Naive B cell (primary cell): Measurements from ENCODE around the gene SP9. TPM values are rescaled to one million over a fixed set of nuclear protein-coding genes. Genes with fewer than 3 reads are reported as not detected.

Experiments
- ATAC-seq, 2 donors: fragments of 150-1000 bp; cut with Tn5 transposase; 2 replicates each; pipeline ENCODE4 v1.10.0; 2021; ENCODE audit warnings: low read depth in 2 of 2, mild to moderate bottlenecking in 2 of 2, moderate library complexity in 2 of 2
- DNase-seq: peaks from one replicate; pipeline ENCODE4 v3.0.0; 2022
- H3K27ac Mint-ChIP-seq, 6 donors: one replicate each; pipeline ENCODE4 v1.8.0; 2020 to 2022; ENCODE audit warnings: mild to moderate bottlenecking in 6 of 6, mixed read lengths in 6 of 6, moderate library complexity in 5 of 6, inconsistent platforms in 2 of 6
- H3K27me3 Mint-ChIP-seq, 3 donors: one replicate each; pipeline ENCODE4 v1.8.0; 2021 to 2022; ENCODE audit warnings: mixed read lengths in 3 of 3, mild to moderate bottlenecking in 1 of 3
- H3K36me3 Mint-ChIP-seq, 2 donors: one replicate each; pipeline ENCODE4 v1.8.0; 2020 to 2022; ENCODE audit warnings: mixed read lengths in 2 of 2, inconsistent platforms in 1 of 2, mild to moderate bottlenecking in 1 of 2
- H3K4me1 Mint-ChIP-seq, 3 donors: one replicate each; pipeline ENCODE4 v1.8.0; 2020 to 2022; ENCODE audit warnings: mixed read lengths in 3 of 3, inconsistent platforms in 1 of 3, mild to moderate bottlenecking in 1 of 3, moderate library complexity in 1 of 3
- H3K4me3 Mint-ChIP-seq, 8 donors: one replicate each; pipeline ENCODE4 v1.8.0; 2020 to 2022; ENCODE audit warnings: mild to moderate bottlenecking in 8 of 8, mixed read lengths in 8 of 8, moderate library complexity in 8 of 8, inconsistent platforms in 2 of 8
- H3K9me3 Mint-ChIP-seq, 7 donors: one replicate each; pipeline ENCODE4 v1.8.0; 2020 to 2022; ENCODE audit warnings: mixed read lengths in 7 of 7, mild to moderate bottlenecking in 5 of 7, inconsistent platforms in 2 of 7, moderate library complexity in 1 of 7
- polyA plus RNA-seq, 6 donors: library from polyadenylated mRNA; unstranded; fragments of 300-500 nt; fragmentation: Illumina TruSeq; gene quantifications; one replicate each; pipeline ENCODE4 v1.2.3, GENCODE V29; 2021; ENCODE audit warnings: low read depth in 6 of 6

Gene SP9
- polyA plus RNA-seq, 6 donors from 2014 or later: not detected

DNA sequence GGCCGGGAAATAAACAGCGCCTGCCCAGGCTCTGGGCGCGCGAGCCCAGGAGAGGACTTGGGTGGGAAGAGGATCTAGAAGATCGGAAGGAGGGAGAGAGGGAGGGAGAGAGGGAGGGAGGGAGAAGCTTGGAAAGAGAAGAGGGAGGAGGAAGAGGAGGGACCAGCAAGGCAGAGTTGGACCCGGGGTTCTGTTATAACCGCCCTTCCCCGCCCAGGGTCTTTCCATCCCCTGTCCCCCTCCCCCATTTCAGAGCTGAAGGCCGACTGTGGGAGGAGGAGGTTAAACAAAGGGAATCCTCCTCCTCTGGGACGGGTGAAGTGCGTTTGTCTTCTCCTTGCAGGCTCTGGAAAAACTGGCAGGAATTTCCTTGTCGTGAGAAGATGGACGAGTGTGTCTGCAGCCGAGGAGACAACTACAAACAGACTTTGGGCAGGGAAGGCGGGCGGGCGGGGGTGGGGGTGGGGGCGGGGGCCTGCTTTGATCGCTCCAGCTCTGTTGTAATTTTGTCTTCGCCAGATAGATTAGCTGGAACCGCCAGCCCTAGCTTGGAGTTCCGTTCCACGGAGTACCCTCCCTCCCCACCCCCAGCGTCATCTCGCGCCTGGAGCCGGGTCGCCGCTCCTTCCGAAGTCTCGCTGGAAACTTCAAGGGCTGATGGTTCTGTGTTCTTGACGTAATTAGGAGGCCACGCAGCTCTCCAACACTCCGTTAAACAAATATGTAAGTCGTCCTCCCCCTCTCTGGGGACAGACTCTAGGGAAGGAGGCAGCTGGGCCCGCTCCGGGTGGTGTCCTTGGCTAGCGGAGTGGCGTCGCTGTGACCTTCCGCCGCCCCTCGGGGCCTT is 6.4 kb upstream of the SP9 start:
- H3K9me3 Mint-ChIP-seq: peaks cover 0 to 21% (median 3%) of the 10 kb centered on the region in 7 donors
- ATAC-seq (peak in 1 of 2 donors; percentile 13), DNase-seq (no peak)
- peak overlapping the region in 6 of 8 donors; percentile 82 to 98 (median 95) for H3K4me3 Mint-ChIP-seq
- peaks cover 34 to 48% (median 35%) of the 10 kb centered on the region in 3 donors for H3K4me1 Mint-ChIP-seq
- peak overlapping the region in 4 of 6 donors; percentile 49 to 81 (median 70) for H3K27ac Mint-ChIP-seq
- peaks cover 0 to 7% of the 10 kb centered on the region in 2 donors for H3K36me3 Mint-ChIP-seq
- H3K27me3 Mint-ChIP-seq: peaks cover 80 to 89% (median 84%) of the 10 kb centered on the region in 3 donors

DNA sequence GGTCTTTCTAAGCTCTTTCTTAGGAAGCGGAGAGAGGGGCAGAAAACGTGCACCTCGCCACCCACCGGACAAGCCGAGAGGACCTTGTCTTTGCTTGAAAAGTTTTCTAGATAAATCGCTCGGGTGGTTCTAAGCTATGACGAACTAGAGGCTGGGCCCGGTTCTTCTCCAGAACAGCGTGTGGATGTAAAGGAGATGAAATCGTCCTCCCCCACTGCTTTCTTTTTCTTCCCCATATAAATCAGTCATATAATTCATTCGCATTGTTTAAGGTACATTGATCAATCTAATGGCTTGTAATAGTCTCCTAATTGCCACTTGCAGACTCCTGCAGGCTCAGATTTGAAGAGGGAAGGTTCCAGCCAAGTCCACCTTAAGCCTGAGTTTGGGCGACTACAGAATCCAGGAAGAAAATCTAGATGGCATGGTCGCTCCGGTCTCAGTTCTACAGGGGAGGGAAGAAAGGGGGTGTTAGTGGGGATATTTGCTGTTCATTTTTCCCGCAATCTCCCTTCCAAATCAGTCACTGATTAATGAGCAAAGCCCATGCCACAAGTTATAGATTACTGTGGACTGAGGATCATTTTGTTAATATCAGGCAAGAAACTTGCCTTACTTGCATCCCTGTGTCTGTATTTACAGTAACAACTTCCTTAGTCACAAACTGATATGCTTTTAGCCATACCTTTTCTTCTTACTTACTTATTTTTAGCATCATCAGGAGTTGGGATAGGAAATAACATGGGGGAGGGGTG is 5.6 kb upstream of the SP9 start:
- Mint-ChIP-seq H3K27ac (peak overlapping the region in 3 of 6 donors; percentile 49 to 81 (median 54)), H3K27me3 (peaks cover 80 to 92% (median 82%) of the 10 kb centered on the region in 3 donors), H3K36me3 (peaks cover 0 to 7% of the 10 kb centered on the region in 2 donors), H3K9me3 (peaks cover 0 to 21% (median 3%) of the 10 kb centered on the region in 7 donors), H3K4me3 (peak overlapping the region in 7 of 8 donors; percentile 44 to 73 (median 55)), H3K4me1 (peaks cover 34 to 56% (median 37%) of the 10 kb centered on the region in 3 donors)
- ATAC-seq (no peak), DNase-seq (no peak)

DNA sequence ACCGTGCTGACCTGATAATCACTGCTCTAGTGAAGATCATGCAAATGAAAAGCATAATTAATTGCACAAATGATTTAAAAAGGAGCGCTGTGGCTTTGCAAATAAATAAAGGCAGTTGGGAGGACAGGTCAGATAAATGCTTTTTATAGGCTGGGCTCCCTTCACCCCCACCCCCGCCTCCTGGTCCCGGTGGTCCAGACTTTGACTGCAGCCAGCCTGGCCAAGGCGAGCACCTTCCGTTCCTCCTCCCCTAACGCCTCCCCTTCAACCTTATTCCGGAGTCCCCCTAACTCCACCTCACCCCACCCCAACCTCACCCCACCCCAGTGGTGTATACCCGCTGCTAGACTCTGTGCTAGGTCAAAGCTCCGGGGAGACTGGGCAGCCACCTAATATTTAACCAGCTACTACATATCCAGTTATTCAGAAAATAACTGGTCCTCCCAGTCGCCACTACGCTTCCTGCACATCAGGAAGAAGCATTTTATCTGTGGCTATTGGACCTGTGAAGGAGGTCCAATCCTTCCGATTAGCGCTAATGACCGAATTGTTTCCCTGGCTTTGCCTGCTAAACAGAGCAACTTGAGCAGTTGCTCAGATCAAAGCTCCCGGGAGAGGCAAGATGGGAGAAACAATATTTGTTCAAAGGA is 3.7 kb upstream of the SP9 start:
- DNase-seq (no peak), ATAC-seq (no peak)
- peak overlapping the region in 3 of 8 donors; percentile 15 to 55 (median 16) for H3K4me3 Mint-ChIP-seq
- H3K4me1 Mint-ChIP-seq: peaks cover 34 to 57% (median 35%) of the 10 kb centered on the region in 3 donors
- H3K36me3 Mint-ChIP-seq: no peaks in the 10 kb centered on the region
- peaks cover 0 to 26% (median 3%) of the 10 kb centered on the region in 7 donors for H3K9me3 Mint-ChIP-seq
- peak overlapping the region in 3 of 6 donors; percentile 57 to 95 (median 74) for H3K27ac Mint-ChIP-seq
- H3K27me3 Mint-ChIP-seq: peaks cover 66 to 88% (median 76%) of the 10 kb centered on the region in 3 donors

DNA sequence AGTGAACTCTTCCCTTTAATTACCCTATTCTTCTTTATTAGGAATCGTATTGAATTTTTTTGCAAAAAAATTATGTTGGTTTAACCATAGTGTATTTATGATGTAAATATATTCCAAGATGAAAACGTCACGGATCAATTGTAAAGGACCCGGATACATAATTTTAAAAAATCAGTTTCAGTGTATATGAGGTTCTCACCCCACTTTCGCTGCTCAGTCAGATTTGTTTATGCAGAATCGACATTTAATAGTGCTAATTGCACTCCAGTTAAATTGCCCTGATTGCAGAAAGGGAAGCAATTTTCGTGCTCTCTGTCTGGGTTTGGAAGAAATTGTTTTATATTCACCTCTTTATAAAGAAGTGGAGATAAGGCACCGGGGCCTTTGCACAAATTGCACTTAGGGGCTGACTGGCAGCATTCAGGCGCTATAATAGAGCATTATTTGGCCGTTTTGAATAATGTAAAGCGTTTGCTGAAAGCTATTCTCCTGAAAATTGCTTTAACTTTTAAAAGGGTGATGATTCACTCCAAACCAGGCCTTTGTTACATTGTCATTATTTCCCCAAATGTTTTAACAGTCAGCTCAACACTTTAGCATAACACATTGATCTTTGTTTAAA is 3.0 kb upstream of the SP9 start:
- Mint-ChIP-seq H3K4me3 (peak overlapping the region in 2 of 8 donors; percentile 15 to 38), H3K27ac (peak overlapping the region in 4 of 6 donors; percentile 53 to 96 (median 92)), H3K4me1 (peaks cover 32 to 53% (median 32%) of the 10 kb centered on the region in 3 donors), H3K36me3 (no peaks in the 10 kb centered on the region), H3K9me3 (peaks cover 0 to 26% (median 3%) of the 10 kb centered on the region in 7 donors), H3K27me3 (peaks cover 63 to 82% (median 77%) of the 10 kb centered on the region in 3 donors)
- DNase-seq (no peak), ATAC-seq (no peak)

DNA sequence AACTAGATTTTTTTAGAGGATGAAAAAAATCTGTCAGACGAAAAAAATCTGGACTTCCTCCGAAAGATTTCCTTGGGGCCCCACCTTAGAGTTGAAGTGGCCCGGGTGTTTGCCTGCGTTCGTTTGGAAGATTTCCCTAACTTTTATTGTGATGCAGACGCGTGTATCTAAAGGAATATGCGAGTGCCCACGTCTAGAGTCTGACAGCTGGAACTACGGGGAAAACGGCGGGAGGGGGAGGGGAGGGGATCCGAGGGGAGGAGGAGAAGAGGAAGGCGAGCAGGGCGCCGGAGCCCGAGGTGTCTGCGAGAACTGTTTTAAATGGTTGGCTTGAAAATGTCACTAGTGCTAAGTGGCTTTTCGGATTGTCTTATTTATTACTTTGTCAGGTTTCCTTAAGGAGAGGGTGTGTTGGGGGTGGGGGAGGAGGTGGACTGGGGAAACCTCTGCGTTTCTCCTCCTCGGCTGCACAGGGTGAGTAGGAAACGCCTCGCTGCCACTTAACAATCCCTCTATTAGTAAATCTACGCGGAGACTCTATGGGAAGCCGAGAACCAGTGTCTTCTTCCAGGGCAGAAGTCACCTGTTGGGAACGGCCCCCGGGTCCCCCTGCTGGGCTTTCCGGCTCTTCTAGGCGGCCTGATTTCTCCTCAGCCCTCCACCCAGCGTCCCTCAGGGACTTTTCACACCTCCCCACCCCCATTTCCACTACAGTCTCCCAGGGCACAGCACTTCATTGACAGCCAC is 2.4 kb upstream of the SP9 start:
- Mint-ChIP-seq H3K4me3 (peak overlapping the region in 6 of 8 donors; percentile 42 to 77 (median 62)), H3K27me3 (peaks cover 57 to 77% (median 75%) of the 10 kb centered on the region in 3 donors), H3K27ac (peak overlapping the region in 4 of 6 donors; percentile 53 to 96 (median 92)), H3K36me3 (no peaks in the 10 kb centered on the region), H3K4me1 (peaks cover 25 to 46% (median 26%) of the 10 kb centered on the region in 3 donors), H3K9me3 (peaks cover 0 to 26% (median 3%) of the 10 kb centered on the region in 7 donors)
- ATAC-seq (no peak), DNase-seq (no peak)

DNA sequence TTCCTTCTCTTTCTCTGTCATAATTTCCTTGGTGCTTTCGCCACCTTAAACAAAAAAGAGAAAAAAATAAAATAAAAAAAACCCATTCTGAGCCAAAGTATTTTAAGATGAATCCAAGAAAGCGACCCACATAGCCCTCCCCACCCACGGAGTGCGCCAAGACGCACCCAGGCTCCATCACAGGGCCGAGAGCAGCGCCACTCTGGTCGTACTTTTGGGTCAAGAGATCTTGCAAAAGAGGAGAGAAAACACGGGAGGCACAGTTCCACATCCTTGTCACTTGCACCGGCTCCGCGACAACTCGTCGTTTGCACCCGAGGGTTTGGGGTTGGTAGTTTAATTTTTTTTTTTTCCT is 1.8 kb upstream of the SP9 start:
- no peaks in the 10 kb centered on the region for H3K36me3 Mint-ChIP-seq
- ATAC-seq: no peak
- peaks cover 25 to 43% (median 25%) of the 10 kb centered on the region in 3 donors for H3K4me1 Mint-ChIP-seq
- no peak for DNase-seq
- H3K9me3 Mint-ChIP-seq: peaks cover 0 to 28% (median 3%) of the 10 kb centered on the region in 7 donors
- peak overlapping the region in 7 of 8 donors; percentile 17 to 79 (median 62) for H3K4me3 Mint-ChIP-seq
- peak overlapping the region in 4 of 6 donors; percentile 53 to 96 (median 92) for H3K27ac Mint-ChIP-seq
- peaks cover 57 to 77% (median 74%) of the 10 kb centered on the region in 3 donors for H3K27me3 Mint-ChIP-seq

DNA sequence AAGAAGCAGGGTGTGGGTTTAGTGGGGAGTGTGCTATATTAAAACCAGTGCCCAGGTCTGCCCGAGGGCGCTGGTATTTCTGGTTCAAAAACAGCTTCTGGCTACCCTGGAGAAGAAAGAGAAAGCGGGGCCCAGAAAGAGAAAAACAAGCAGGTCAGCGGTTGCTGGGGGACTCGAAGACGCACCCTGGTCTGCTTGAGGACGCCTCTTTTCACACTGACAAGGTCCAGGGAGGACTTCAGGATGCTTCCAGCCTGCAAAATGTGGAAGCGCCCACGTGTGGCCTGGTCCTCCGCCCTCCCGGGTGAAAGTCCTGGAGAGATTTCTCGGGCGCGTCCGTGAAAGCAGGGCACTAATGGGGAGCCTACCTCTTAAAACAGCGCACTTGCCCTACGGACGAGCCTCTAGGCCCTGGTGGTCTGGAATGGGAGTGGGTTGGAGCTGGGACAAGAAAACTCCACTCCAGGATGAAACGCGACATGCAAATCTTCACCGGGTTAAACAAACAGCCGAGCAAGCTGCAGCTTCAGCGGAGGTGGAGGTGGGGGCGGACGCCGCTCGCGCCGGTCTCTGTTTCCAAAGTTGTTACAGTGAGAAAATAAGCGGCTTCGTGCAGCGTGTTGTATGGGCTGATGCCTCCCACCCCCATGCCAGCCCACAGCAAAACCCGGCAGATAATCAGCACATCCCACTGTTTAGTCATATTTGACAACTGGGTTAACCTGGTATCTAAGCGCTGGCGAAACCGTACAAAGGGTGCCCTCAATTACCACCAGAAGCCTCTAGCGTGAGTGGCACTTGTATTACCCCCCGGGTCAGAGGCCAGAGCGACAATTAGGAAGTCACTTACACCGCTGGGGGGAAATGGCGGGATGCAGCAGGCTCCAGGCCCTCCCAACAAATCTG is 1.1 kb upstream of the SP9 start:
- H3K36me3 Mint-ChIP-seq: no peaks in the 10 kb centered on the region
- no peak for ATAC-seq
- peaks cover 23 to 40% (median 25%) of the 10 kb centered on the region in 3 donors for H3K4me1 Mint-ChIP-seq
- no peak for DNase-seq
- peak overlapping the region; percentile 29 to 82 (median 64) for H3K4me3 Mint-ChIP-seq
- peaks cover 0 to 27% (median 3%) of the 10 kb centered on the region in 7 donors for H3K9me3 Mint-ChIP-seq
- peaks cover 51 to 74% (median 68%) of the 10 kb centered on the region in 3 donors for H3K27me3 Mint-ChIP-seq
- H3K27ac Mint-ChIP-seq: peak overlapping the region in 5 of 6 donors; percentile 53 to 96 (median 90)

DNA sequence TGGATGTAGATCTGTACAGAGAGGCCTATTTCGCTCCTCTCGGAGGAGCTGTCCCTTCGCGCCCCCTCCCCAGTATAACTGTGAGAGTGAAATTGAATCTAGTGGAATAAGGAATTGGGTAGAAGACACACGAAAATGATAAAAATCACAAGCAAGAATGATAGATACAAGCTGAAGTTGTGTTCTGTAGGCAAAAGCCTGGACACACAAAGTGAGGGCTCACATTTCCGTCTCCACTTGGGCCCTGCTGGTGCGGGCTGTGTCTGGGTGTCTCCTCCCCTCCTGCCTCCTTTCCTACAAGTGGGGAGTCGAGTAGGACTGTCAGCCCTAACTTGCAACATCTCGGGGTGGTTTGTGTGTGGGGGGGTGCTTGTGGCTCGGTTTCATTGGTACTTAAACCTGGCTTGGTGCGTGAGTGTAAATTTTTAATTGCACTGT is 457 bp upstream of the SP9 start:
- DNase-seq (no peak), ATAC-seq (no peak)
- H3K36me3 Mint-ChIP-seq: no peaks in the 10 kb centered on the region
- H3K9me3 Mint-ChIP-seq: peaks cover 0 to 23% (median 3%) of the 10 kb centered on the region in 7 donors
- H3K27me3 Mint-ChIP-seq: peaks cover 44 to 72% (median 61%) of the 10 kb centered on the region in 3 donors
- H3K4me1 Mint-ChIP-seq: peaks cover 17 to 33% (median 20%) of the 10 kb centered on the region in 3 donors
- H3K27ac Mint-ChIP-seq: peak overlapping the region in 4 of 6 donors; percentile 41 to 96 (median 92)
- H3K4me3 Mint-ChIP-seq: peak overlapping the region in 6 of 8 donors; percentile 29 to 82 (median 59)

DNA sequence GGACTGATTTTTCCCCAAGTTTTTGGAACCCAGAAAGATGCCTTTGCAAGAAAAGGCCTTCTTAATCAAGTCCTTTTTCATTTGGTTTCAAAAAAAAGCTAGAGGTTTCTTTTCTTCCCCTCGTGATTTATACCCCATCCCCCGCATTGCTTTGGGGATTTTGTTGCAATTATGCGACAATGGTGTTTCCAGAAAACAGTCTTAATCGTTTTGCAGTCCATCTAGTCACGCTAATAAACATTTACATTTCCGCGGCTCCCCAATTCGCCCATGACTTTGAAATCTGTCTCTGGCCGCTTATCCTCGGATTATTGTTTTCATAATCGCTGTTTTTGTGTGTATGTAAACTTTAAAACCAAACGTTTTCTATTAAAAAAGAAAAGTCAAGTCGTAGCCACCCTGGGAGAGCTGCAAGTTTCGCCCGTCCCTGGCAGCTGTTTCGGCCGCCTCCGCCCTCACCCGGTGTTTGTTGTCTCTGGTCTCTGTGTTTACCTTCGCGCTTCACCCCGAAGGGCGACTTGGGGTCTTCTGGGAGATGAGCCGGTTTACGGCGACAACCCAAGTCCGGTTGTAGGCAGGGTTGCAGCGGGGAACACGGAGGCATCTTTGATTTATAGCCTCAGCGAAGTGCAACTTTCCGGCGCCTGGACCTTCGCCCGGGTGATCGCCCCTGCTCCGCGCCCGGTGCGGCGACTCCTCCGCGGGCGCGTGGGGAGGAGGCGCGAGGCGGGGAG is 667 bp downstream of the SP9 start:
- Mint-ChIP-seq H3K36me3 (no peaks in the 10 kb centered on the region), H3K27ac (peak overlapping the region in 4 of 6 donors; percentile 69 to 96 (median 85)), H3K27me3 (peaks cover 33 to 63% (median 56%) of the 10 kb centered on the region in 3 donors), H3K4me3 (peak overlapping the region; percentile 65 to 83 (median 73)), H3K4me1 (peaks cover 16 to 33% (median 20%) of the 10 kb centered on the region in 3 donors), H3K9me3 (peaks cover 0 to 13% (median 5%) of the 10 kb centered on the region in 7 donors)
- DNase-seq (no peak), ATAC-seq (no peak)

DNA sequence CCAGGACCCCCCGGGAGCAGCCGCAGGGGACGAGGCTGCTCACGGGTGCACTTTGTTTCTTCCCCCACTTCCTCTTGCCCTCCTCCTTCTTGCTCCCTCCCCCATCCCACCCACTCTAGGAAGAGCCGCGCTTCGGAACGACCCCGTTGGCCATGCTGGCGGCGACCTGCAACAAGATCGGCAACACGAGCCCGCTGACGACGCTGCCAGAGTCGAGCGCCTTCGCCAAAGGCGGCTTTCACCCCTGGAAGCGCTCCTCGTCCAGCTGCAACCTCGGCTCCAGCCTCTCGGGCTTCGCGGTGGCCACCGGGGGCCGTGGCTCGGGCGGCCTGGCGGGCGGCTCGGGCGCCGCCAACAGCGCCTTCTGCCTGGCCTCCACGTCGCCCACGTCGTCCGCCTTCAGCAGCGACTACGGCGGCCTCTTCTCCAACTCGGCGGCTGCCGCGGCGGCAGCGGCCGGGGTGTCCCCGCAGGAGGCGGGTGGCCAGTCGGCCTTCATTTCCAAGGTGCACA is 1.3 kb downstream of the SP9 start:
- ATAC-seq (no peak), DNase-seq (no peak)
- Mint-ChIP-seq H3K27me3 (peaks cover 29 to 57% (median 53%) of the 10 kb centered on the region in 3 donors), H3K4me3 (peak overlapping the region in 7 of 8 donors; percentile 25 to 78 (median 70)), H3K27ac (peak overlapping the region in 2 of 6 donors; percentile 69 to 96), H3K4me1 (peaks cover 18 to 34% (median 20%) of the 10 kb centered on the region in 3 donors), H3K9me3 (peaks cover 0 to 13% (median 5%) of the 10 kb centered on the region in 7 donors), H3K36me3 (no peaks in the 10 kb centered on the region)
